WTC11 (cell line): ENCODE data around the gene ACAT2. TPM values are rescaled to one million over a fixed set of nuclear protein-coding genes. Genes with fewer than 3 reads are reported as not detected.
"Not testable (repeated sequence)": the region's sequence is repeated elsewhere in the genome, so short reads cannot be mapped to it uniquely, and the experiment has no call there.

Experiments
- ATAC-seq: fragments of 200-7000 bp; cut with Tn5 transposase; 2 replicates; pipeline ENCODE4 v1.10.0; 2021; ENCODE audit warnings: mild to moderate bottlenecking, moderate library complexity
- CTCF ChIA-PET: fragments of 300-600 bp; sonication (Branson Sonifier 250); formaldehyde crosslinking; loops from one replicate; lab custom pipeline; 2021; ENCODE audit warnings: antibody characterized with exemption; lab: Charles Lee
- POLR2A ChIA-PET: fragments of 350-600 bp; sonication (Branson Sonifier 250); formaldehyde crosslinking; loops from one replicate; lab custom pipeline; 2021; ENCODE audit warnings: antibody characterized with exemption; lab: Charles Lee
- DNase-seq: peaks from one replicate; pipeline ENCODE4 v3.0.0; 2021; ENCODE audit warnings: low spot score
- H3K27ac Mint-ChIP-seq: 2 replicates; pipeline ENCODE4 v1.8.0; 2021; ENCODE audit warnings: mixed read lengths
- H3K27me3 Mint-ChIP-seq: 2 replicates; pipeline ENCODE4 v1.8.0; 2021; ENCODE audit warnings: low read depth, mild to moderate bottlenecking, moderate library complexity, mixed read lengths
- H3K36me3 Mint-ChIP-seq: 2 replicates; pipeline ENCODE4 v1.8.0; 2021; ENCODE audit warnings: mixed read lengths
- H3K4me1 Mint-ChIP-seq: 2 replicates; pipeline ENCODE4 v1.8.0; 2022; ENCODE audit warnings: mixed read lengths
- H3K4me3 Mint-ChIP-seq: 2 replicates; pipeline ENCODE4 v1.8.0; 2021; ENCODE audit warnings: mild to moderate bottlenecking, moderate library complexity, mixed read lengths
- H3K9me3 Mint-ChIP-seq: 2 replicates; pipeline ENCODE4 v1.8.0; 2021; ENCODE audit warnings: mixed read lengths
- CREM ChIP-seq: sonication (generic); formaldehyde crosslinking; IDR thresholded peaks from 2 replicates; pipeline ENCODE4 v1.8.1; 2022; ENCODE audit warnings: mild to moderate bottlenecking, missing genetic modification reagents, moderate library complexity
- GRHL2 ChIP-seq: fragments of 250-450 bp; sonication (Bioruptor Pico); IDR thresholded peaks from 2 replicates; pipeline ENCODE4 v1.8.0; 2022; ENCODE audit warnings: mild to moderate bottlenecking, moderate library complexity; ENCODE audit not compliant: insufficient replicate concordance, severe bottlenecking
- HMGA2 ChIP-seq: fragments of 250-450 bp; sonication (Bioruptor Pico); IDR thresholded peaks from 2 replicates; pipeline ENCODE4 v1.4.0; 2021; ENCODE audit warnings: mild to moderate bottlenecking, moderate library complexity
- NR1H2 ChIP-seq: sonication (generic); formaldehyde crosslinking; IDR thresholded peaks from 2 replicates; pipeline ENCODE4 v1.9.0; 2021; ENCODE audit warnings: mild to moderate bottlenecking, moderate library complexity, missing genetic modification reagents
- NR2C2 ChIP-seq: sonication (generic); formaldehyde crosslinking; IDR thresholded peaks from 2 replicates; pipeline ENCODE4 v1.8.0; 2022; ENCODE audit warnings: mild to moderate bottlenecking, missing genetic modification reagents
- PRRX2 ChIP-seq: fragments of 250-450 bp; sonication (Bioruptor Pico); IDR thresholded peaks from 2 replicates; pipeline ENCODE4 v1.8.0; 2021; ENCODE audit warnings: mild to moderate bottlenecking
- SP1 ChIP-seq: sonication (generic); formaldehyde crosslinking; conservative IDR thresholded peaks from 2 replicates; pipeline ENCODE4 v1.8.1; 2022; ENCODE audit warnings: missing genetic modification reagents
- total RNA-seq: library from RNA; stranded (reverse); gene quantifications from 3 replicates; pipeline ENCODE4 v1.2.3, GENCODE V29; 2021
- TF ChIP-seq, protein P1 (sequence below): sonication (generic); formaldehyde crosslinking; IDR thresholded peaks from 2 replicates; pipeline ENCODE4 v1.8.0; 2023; ENCODE audit warnings: missing genetic modification reagents, mild to moderate bottlenecking, borderline replicate concordance
- TF ChIP-seq, protein P2 (sequence below): sonication (generic); formaldehyde crosslinking; IDR thresholded peaks from 2 replicates; pipeline ENCODE4 v1.8.1; 2023; ENCODE audit warnings: mild to moderate bottlenecking, moderate library complexity, missing genetic modification reagents
- TF ChIP-seq, protein P3 (sequence below): sonication (generic); formaldehyde crosslinking; IDR thresholded peaks from 2 replicates; pipeline ENCODE4 v1.8.1; 2023; ENCODE audit warnings: mild to moderate bottlenecking, missing genetic modification reagents
- TF ChIP-seq, protein P4 (sequence below): sonication (generic); formaldehyde crosslinking; IDR thresholded peaks from 2 replicates; pipeline ENCODE4 v1.8.1; 2022; ENCODE audit warnings: mild to moderate bottlenecking, moderate library complexity, missing genetic modification reagents
- TF ChIP-seq, protein P5 (sequence below): fragments of 250-450 bp; sonication (Bioruptor Pico); IDR thresholded peaks from 2 replicates; pipeline ENCODE4 v1.9.0; 2021; ENCODE audit warnings: mild to moderate bottlenecking
- TF ChIP-seq, protein P6 (sequence below): sonication (generic); formaldehyde crosslinking; IDR thresholded peaks from 2 replicates; pipeline ENCODE4 v1.8.1; 2022; ENCODE audit warnings: missing genetic modification reagents, borderline replicate concordance
- TF ChIP-seq, protein P7 (sequence below): sonication (generic); formaldehyde crosslinking; IDR thresholded peaks from 2 replicates; pipeline ENCODE4 v1.8.1; 2022; ENCODE audit warnings: low read depth, mild to moderate bottlenecking, moderate library complexity, missing genetic modification reagents, borderline replicate concordance
- TF ChIP-seq, protein P8 (sequence below): sonication (generic); formaldehyde crosslinking; IDR thresholded peaks from 2 replicates; pipeline ENCODE4 v1.8.1; 2022; ENCODE audit warnings: mild to moderate bottlenecking, missing genetic modification reagents, moderate library complexity, borderline replicate concordance

ACAT2 gene
- total RNA-seq, 1 experiment from 2014 or later: 138 TPM

DNA sequence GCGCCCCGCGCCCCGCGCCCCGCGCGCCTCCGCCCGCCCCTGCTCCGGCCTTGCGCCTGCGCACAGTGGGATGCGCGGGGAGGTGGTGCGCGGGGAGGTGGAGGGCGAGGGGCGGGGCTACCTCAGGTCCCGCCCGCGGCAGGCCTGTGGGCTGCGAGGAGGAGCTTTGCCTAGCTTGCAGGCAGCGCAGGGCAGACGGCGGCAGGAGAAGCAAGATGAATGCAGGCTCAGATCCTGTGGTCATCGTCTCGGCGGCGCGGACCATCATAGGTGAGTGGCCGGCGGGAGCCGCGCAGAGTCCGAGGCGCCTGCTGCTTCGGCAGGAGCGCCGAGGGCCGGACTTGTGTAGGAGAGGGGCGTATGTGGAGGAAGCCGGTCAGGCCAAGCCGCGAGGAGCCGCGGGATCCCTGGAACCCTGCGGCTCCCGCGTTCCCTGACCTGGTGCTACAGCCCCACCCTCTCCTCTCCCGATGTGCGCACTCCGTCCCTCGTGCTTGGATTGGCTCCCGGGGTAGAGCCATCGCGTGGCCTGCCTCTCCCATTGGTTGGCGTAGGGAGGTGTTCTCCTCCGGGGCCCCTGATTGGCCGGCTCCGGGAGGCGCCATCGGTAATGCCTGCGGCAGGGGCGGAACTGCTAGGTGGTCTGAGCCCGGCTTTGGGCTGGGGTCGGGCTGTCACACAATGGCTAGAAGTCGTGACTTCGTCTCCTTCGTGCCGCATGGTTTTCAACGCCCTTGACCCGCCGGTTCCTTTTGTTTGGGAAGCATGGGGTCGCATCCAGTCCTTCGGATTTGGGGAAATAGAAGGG lies at the start of gene ACAT2 (continued):
- TF ChIP-seq, protein P1, sequence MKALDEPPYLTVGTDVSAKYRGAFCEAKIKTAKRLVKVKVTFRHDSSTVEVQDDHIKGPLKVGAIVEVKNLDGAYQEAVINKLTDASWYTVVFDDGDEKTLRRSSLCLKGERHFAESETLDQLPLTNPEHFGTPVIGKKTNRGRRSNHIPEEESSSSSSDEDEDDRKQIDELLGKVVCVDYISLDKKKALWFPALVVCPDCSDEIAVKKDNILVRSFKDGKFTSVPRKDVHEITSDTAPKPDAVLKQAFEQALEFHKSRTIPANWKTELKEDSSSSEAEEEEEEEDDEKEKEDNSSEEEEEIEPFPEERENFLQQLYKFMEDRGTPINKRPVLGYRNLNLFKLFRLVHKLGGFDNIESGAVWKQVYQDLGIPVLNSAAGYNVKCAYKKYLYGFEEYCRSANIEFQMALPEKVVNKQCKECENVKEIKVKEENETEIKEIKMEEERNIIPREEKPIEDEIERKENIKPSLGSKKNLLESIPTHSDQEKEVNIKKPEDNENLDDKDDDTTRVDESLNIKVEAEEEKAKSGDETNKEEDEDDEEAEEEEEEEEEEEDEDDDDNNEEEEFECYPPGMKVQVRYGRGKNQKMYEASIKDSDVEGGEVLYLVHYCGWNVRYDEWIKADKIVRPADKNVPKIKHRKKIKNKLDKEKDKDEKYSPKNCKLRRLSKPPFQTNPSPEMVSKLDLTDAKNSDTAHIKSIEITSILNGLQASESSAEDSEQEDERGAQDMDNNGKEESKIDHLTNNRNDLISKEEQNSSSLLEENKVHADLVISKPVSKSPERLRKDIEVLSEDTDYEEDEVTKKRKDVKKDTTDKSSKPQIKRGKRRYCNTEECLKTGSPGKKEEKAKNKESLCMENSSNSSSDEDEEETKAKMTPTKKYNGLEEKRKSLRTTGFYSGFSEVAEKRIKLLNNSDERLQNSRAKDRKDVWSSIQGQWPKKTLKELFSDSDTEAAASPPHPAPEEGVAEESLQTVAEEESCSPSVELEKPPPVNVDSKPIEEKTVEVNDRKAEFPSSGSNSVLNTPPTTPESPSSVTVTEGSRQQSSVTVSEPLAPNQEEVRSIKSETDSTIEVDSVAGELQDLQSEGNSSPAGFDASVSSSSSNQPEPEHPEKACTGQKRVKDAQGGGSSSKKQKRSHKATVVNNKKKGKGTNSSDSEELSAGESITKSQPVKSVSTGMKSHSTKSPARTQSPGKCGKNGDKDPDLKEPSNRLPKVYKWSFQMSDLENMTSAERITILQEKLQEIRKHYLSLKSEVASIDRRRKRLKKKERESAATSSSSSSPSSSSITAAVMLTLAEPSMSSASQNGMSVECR (CRISPR knock-in tag): peak; percentile 24; the same call in 1 of the 2 replicates
- 0 out of 2 replicates have a peak, but pooled peaks have one; percentile 14 for TF ChIP-seq CREM (CRISPR knock-in tag)
- TF ChIP-seq NR1H2 (CRISPR knock-in tag): no peak
- TF ChIP-seq, protein P2, sequence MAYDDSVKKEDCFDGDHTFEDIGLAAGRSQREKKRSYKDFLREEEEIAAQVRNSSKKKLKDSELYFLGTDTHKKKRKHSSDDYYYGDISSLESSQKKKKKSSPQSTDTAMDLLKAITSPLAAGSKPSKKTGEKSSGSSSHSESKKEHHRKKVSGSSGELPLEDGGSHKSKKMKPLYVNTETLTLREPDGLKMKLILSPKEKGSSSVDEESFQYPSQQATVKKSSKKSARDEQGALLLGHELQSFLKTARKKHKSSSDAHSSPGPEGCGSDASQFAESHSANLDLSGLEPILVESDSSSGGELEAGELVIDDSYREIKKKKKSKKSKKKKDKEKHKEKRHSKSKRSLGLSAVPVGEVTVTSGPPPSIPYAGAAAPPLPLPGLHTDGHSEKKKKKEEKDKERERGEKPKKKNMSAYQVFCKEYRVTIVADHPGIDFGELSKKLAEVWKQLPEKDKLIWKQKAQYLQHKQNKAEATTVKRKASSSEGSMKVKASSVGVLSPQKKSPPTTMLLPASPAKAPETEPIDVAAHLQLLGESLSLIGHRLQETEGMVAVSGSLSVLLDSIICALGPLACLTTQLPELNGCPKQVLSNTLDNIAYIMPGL (CRISPR knock-in tag): no peak; the same call in 1 of the 2 replicates

DNA sequence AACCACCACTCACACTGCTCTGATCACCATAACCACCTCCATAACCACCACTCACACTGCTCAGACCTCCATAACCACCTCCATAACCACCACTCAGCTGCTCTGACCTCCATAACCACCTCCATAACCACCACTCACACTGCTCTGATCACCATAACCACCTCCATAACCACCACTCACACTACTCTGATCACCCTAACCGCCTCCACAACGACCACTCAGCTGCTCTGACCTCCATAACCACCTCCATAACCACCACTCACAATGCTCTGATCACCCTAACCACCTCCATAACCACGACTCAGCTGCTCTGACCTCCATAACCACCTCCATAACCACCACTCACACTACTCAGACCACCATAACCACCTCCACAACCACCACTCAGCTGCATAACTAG lies 49.5 kb upstream of the ACAT2 start:
- H3K4me1 Mint-ChIP-seq: not testable (repeated sequence)

DNA sequence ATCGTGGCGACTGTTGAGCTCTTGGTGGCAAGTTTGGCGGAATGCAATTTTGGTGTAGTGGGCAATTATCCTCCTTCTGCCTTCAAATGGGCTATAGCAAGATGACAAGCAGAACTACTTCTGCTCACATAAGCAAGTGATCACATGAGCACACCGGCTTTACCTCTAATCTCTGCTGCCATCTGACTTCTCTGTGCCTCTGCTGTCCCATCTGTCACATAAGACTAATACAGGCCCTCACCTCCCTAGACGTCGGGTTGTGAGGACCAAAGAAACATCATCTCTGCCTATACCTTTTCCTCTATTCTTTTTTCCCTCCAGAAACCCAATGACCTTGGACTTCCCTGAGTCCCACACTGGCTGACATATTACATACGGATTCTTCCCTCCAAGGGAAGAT lies 47.9 kb upstream of the ACAT2 start:
- DNase-seq (no peak), ATAC-seq (no peak)
- H3K36me3 Mint-ChIP-seq: no peaks in the 10 kb centered on the region
- H3K27me3 Mint-ChIP-seq: peaks cover 4% of the 10 kb centered on the region; the same call in 1 of the 2 replicates
- no peak overlapping the region for H3K27ac Mint-ChIP-seq
- POLR2A ChIA-PET: no interaction called here
- CTCF ChIA-PET: no interaction called here
- H3K4me1 Mint-ChIP-seq: no peaks in the 10 kb centered on the region
- no peak overlapping the region for H3K4me3 Mint-ChIP-seq
- peaks cover 6% of the 10 kb centered on the region for H3K9me3 Mint-ChIP-seq
- TF ChIP-seq HMGA2 (CRISPR knock-in tag) (no peak), GRHL2 (no peak), SP1 (no peak), PRRX2 (CRISPR knock-in tag) (no peak), NR2C2 (no peak)
- TF ChIP-seq, protein P3, sequence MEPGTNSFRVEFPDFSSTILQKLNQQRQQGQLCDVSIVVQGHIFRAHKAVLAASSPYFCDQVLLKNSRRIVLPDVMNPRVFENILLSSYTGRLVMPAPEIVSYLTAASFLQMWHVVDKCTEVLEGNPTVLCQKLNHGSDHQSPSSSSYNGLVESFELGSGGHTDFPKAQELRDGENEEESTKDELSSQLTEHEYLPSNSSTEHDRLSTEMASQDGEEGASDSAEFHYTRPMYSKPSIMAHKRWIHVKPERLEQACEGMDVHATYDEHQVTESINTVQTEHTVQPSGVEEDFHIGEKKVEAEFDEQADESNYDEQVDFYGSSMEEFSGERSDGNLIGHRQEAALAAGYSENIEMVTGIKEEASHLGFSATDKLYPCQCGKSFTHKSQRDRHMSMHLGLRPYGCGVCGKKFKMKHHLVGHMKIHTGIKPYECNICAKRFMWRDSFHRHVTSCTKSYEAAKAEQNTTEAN: no peak
- TF ChIP-seq, protein P4, sequence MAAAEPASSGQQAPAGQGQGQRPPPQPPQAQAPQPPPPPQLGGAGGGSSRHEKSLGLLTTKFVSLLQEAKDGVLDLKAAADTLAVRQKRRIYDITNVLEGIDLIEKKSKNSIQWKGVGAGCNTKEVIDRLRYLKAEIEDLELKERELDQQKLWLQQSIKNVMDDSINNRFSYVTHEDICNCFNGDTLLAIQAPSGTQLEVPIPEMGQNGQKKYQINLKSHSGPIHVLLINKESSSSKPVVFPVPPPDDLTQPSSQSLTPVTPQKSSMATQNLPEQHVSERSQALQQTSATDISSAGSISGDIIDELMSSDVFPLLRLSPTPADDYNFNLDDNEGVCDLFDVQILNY (CRISPR knock-in tag): no peak
- TF ChIP-seq, protein P5, sequence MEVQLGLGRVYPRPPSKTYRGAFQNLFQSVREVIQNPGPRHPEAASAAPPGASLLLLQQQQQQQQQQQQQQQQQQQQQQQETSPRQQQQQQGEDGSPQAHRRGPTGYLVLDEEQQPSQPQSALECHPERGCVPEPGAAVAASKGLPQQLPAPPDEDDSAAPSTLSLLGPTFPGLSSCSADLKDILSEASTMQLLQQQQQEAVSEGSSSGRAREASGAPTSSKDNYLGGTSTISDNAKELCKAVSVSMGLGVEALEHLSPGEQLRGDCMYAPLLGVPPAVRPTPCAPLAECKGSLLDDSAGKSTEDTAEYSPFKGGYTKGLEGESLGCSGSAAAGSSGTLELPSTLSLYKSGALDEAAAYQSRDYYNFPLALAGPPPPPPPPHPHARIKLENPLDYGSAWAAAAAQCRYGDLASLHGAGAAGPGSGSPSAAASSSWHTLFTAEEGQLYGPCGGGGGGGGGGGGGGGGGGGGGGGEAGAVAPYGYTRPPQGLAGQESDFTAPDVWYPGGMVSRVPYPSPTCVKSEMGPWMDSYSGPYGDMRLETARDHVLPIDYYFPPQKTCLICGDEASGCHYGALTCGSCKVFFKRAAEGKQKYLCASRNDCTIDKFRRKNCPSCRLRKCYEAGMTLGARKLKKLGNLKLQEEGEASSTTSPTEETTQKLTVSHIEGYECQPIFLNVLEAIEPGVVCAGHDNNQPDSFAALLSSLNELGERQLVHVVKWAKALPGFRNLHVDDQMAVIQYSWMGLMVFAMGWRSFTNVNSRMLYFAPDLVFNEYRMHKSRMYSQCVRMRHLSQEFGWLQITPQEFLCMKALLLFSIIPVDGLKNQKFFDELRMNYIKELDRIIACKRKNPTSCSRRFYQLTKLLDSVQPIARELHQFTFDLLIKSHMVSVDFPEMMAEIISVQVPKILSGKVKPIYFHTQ (CRISPR knock-in tag): no peak
- TF ChIP-seq, protein P6, sequence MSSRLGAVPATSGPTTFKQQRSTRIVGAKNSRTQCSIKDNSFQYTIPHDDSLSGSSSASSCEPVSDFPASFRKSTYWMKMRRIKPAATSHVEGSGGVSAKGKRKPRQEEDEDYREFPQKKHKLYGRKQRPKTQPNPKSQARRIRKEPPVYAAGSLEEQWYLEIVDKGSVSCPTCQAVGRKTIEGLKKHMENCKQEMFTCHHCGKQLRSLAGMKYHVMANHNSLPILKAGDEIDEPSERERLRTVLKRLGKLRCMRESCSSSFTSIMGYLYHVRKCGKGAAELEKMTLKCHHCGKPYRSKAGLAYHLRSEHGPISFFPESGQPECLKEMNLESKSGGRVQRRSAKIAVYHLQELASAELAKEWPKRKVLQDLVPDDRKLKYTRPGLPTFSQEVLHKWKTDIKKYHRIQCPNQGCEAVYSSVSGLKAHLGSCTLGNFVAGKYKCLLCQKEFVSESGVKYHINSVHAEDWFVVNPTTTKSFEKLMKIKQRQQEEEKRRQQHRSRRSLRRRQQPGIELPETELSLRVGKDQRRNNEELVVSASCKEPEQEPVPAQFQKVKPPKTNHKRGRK (CRISPR knock-in tag): no peak
- TF ChIP-seq, protein P7, sequence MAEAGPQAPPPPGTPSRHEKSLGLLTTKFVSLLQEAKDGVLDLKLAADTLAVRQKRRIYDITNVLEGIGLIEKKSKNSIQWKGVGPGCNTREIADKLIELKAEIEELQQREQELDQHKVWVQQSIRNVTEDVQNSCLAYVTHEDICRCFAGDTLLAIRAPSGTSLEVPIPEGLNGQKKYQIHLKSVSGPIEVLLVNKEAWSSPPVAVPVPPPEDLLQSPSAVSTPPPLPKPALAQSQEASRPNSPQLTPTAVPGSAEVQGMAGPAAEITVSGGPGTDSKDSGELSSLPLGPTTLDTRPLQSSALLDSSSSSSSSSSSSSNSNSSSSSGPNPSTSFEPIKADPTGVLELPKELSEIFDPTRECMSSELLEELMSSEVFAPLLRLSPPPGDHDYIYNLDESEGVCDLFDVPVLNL: no peak
- TF ChIP-seq, protein P8, sequence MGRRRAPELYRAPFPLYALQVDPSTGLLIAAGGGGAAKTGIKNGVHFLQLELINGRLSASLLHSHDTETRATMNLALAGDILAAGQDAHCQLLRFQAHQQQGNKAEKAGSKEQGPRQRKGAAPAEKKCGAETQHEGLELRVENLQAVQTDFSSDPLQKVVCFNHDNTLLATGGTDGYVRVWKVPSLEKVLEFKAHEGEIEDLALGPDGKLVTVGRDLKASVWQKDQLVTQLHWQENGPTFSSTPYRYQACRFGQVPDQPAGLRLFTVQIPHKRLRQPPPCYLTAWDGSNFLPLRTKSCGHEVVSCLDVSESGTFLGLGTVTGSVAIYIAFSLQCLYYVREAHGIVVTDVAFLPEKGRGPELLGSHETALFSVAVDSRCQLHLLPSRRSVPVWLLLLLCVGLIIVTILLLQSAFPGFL (CRISPR knock-in tag): no peak

More for the DNA sequence above, 49.5 kb upstream of the ACAT2 start:
- H3K27ac Mint-ChIP-seq, H3K36me3 Mint-ChIP-seq, H3K9me3 Mint-ChIP-seq, CTCF ChIA-PET, H3K27me3 Mint-ChIP-seq, POLR2A ChIA-PET, DNase-seq, H3K4me3 Mint-ChIP-seq, ATAC-seq: not testable (repeated sequence)
